ENCODE measurements around the gene ZMYND8.
"Not testable (repeated sequence)": the region's sequence is repeated elsewhere in the genome, so short reads cannot be mapped to it uniquely, and the experiment has no call there.

The ZMYND8 gene

DNA sequence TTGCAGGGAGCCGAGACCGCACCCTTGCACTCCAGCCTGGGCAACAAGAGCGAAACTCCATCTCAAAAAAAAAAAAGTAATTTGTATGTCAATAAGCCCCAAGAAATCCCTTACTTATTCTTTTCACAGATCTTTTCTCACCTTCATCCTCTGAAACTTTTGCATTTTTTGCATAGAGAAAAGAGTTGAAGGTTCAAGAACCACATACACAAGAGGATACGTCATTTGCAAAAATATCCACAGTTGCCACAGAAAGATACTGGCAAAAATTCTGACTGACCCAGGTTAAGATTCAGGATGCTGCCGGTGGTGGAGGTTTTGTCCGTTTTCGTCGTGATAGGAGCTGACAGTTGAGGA is 94.5 kb downstream of the ZMYND8 start:
- TF ChIP-seq, protein P1, sequence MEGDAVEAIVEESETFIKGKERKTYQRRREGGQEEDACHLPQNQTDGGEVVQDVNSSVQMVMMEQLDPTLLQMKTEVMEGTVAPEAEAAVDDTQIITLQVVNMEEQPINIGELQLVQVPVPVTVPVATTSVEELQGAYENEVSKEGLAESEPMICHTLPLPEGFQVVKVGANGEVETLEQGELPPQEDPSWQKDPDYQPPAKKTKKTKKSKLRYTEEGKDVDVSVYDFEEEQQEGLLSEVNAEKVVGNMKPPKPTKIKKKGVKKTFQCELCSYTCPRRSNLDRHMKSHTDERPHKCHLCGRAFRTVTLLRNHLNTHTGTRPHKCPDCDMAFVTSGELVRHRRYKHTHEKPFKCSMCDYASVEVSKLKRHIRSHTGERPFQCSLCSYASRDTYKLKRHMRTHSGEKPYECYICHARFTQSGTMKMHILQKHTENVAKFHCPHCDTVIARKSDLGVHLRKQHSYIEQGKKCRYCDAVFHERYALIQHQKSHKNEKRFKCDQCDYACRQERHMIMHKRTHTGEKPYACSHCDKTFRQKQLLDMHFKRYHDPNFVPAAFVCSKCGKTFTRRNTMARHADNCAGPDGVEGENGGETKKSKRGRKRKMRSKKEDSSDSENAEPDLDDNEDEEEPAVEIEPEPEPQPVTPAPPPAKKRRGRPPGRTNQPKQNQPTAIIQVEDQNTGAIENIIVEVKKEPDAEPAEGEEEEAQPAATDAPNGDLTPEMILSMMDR (conservative IDR thresholded peaks at IDR 0.05; ENCODE audit: low read depth, low read length): no peak

DNA sequence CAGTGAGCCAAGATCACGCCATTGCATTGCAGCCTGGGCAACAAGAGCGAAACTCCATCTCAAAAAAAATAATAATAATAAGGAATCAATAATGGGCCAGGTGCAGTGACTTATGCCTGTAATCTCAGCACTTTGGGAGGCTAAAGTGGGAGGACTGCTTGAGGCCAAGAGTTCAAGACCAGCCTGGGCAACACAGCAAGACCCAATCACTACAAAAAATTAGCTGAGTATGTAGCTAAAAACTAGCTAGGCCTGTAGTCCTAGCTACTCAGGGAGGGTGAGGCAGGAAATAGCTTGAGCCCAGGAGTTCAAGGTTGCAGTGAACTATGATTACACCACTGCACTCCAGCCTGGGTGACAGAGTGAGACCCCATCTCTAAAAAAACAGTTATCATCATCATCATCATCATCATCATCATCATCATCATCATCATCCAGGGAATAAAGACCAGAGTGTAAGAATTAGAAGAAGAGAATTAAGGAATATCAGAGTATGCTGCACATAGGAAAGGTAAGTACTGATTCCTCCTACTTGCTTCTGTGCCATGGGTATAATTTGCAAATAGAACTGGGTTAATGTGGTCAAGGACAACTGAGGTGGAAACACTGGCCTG is 95.2 kb downstream of the ZMYND8 start:
- DNase-seq (ENCODE audit: low read depth); H3K4me3 ChIP-seq (ENCODE audit: low read depth, low read length): not testable (repeated sequence)

More for the DNA sequence above, 94.5 kb downstream of the ZMYND8 start:
- DNase-seq (ENCODE audit: low read depth): no peak
- H3K4me3 ChIP-seq (ENCODE audit: low read depth, low read length): no peak overlapping the region

DNA sequence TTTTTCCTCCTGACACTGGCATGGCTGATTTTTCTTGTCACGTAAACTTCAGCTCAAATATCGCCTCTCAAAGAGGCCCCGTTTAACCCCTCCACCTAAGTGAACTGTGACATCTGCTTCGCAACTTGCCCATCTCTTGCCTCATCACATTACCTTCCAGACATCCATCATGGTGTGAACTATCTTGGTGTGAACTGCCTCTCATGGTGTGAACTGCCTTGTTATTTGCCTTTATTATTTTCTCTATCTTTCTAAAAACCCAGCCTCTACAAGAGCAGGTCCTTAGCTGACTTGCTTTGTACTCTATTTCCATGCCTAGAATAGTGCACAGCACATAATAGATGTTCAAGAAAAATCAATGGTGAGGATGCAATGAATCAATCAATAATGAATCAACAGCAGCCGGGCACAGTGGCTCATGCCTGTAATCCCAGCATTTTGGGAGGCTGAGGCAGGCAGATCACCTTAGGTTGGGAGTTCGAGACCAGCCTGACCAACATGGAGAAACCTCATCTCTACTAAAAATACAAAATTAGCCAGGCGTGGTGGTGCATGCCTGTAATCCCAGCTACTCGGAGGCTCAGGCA is 95.9 kb downstream of the ZMYND8 start:
- DNase-seq (ENCODE audit: low read depth); H3K4me3 ChIP-seq (ENCODE audit: low read depth, low read length): not testable (repeated sequence)

DNA sequence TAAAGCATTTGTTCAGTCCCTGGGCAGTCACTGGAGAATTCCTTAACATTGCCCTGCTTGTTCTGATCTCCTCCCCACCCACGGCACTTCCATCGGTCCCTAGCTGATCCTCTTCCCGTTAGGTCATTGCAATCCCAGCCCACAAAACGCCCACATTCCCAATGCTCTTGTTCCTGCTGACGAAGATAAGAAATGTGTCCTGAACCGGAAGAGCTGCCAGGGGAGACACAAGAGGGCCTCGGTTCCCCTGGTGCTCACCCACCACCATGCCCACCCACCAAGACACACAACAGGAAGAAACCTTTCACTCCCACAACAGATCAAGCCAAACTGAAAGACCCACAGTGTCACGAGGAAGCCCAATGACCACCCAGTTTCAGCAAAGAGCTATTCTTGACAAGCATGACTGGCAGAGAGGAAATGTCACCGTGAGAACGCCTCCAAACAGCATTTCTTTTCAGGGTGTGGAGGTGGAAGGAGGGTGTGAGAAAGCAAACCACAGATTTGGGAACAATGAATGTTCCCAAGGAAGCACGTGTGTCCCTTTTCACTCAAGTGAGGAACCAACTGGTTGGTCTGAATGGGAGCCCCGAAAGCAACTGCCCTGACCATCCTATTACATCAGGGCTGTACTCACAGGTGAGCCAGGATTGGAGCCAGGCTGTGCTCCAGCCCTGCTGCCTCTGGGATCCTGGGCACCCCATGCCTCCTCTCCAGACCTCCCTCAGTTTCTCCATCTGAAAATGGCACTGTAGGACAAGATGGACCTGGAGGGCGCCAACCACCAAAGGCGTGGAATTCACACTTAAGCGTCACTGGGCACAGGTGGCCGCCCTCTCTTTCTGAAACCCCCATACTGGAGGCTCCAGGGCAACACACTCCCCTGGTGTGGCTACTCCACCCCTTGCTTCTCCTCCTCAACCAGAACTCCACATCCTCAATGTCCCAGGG is 97.5 kb downstream of the ZMYND8 start:
- peak; percentile 43 for DNase-seq (ENCODE audit: low read depth)

DNA sequence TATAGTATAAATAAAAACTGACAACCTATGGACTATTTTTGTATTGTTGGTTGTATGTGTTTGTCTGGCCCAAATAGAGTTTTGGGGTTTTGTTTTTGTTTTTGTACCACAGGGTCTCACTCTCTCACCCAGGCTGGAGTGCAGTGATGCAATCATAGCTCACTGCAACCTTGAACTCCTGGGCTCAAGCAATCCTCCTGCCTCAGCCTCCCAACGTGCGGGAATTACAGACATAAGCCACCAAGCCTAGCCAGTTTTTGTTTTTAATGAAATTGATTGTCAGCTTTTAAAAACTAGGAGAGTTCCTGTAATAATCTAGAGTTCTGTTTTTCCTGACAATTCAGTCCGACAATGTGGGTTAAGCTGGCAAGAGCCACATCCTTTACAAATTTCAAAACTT is 98.7 kb downstream of the ZMYND8 start:
- TF ChIP-seq, protein P1 (conservative IDR thresholded peaks at IDR 0.05; ENCODE audit: low read depth, low read length): no peak
- H3K4me3 ChIP-seq (ENCODE audit: low read depth, low read length): no peak overlapping the region
- DNase-seq (ENCODE audit: low read depth): no peak

More for the DNA sequence above, 97.5 kb downstream of the ZMYND8 start:
- TF ChIP-seq, protein P1 (conservative IDR thresholded peaks at IDR 0.05; ENCODE audit: low read depth, low read length): no peak
- H3K4me3 ChIP-seq (ENCODE audit: low read depth, low read length): no peak overlapping the region

DNA sequence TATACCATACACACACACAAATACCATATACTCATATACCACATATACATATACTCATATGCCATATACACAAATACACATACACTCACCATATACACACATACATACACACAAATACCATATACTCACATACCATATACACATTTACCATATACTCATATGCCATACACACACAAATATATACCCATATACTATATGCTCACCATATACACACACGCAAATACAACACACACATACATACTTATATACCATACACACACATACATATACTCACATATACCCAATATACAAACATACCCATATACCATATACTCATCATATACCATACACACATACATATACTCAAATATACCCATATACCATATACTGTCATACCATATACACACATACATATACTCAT is 99.2 kb downstream of the ZMYND8 start:
- TF ChIP-seq, protein P1 (conservative IDR thresholded peaks at IDR 0.05; ENCODE audit: low read depth, low read length): no peak
- no peak overlapping the region for H3K4me3 ChIP-seq (ENCODE audit: low read depth, low read length)
- DNase-seq (ENCODE audit: low read depth): no peak

DNA sequence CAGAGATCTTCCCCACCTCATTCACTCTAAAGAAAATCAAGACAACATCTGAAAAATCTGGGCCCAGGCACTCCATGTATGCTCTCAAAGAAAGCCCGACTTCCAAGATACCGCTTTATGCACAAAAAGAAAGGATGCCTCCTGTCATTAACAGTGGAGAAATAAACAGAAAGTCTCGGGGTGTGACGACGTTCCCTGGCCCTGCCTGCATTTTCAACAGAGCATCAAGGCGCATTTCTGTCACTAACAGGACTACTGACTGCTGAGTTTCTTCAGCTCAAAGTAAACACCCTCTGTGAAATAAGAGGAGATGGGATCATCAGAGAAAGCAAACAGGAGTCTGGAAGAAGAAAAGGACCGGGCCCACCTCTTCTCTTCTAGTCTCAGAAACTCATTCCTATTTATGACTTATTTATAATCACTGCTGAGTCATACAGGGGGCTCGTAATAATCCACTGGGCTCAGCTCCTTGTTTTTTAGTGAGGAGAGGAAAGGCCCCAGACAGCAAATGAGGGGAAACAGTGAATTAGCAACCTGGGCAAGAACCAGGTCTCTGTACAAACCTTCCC is 99.7 kb downstream of the ZMYND8 start:
- H3K4me3 ChIP-seq (ENCODE audit: low read depth, low read length): no peak overlapping the region
- TF ChIP-seq, protein P1 (conservative IDR thresholded peaks at IDR 0.05; ENCODE audit: low read depth, low read length): no peak
- DNase-seq (ENCODE audit: low read depth): peak; percentile 34

Data from choroid plexus epithelial cell (primary cell).